Pancreas (tissue), 10 donors: ENCODE data around the gene RAE1. TPM values are rescaled to one million over a fixed set of nuclear protein-coding genes. Genes with fewer than 3 reads are reported as not detected.
"Not testable (repeated sequence)": the region's sequence is repeated elsewhere in the genome, so short reads cannot be mapped to it uniquely, and the experiment has no call there.

Source experiments
- ATAC-seq, 4 donors: fragments of 200-7000 bp; cut with Tn5 transposase; one replicate each; pipeline versions ENCODE4 v1.8.0 to v1.9.1; 2020; ENCODE audit warnings: mild to moderate bottlenecking in 4 of 4, moderate library complexity in 4 of 4
- DNase-seq, 6 donors: peaks; one replicate each; pipeline ENCODE4 v3.0.0-alpha.2; 2020
- FAIRE-seq: peaks from 2 replicates; lab custom pipeline; 2012; peaks lifted over from hg19 to GRCh38; lab: Jason Lieb, UNC
- H3K27ac ChIP-seq, 4 donors: fragments of 200-600 bp; sonication (generic); 1 replicate in 3 of 4; 2 replicates in 1 of 4; pipeline versions ENCODE4 v1.5.0 to v1.8.0; 2020
- H3K27me3 ChIP-seq, 4 donors: fragments of 200-600 bp; one replicate each; pipeline ENCODE4 v1.8.0; 2021
- H3K36me3 ChIP-seq, 3 donors: fragments of 200-600 bp; sonication (generic) in 1 of 3; one replicate each; pipeline versions ENCODE4 v1.5.0 to v1.8.0; 2020 to 2021
- H3K4me1 ChIP-seq, 3 donors: fragments of 200-600 bp; one replicate each; pipeline ENCODE4 v1.8.0; 2021
- H3K4me3 ChIP-seq, 4 donors: fragments of 200-600 bp; sonication (generic) in 2 of 4; one replicate each; pipeline versions ENCODE4 v1.5.0 to v1.8.0; 2020 to 2021
- H3K9me3 ChIP-seq, 4 donors: fragments of 200-600 bp; one replicate each; pipeline ENCODE4 v1.8.0; 2021
- whole genome bisulfite sequencing, 2 donors: extraction: QIAGEN DNeasy Blood & Tissue Kit; methylation state at CpG; one replicate each; pipeline ENCODE4 v1.1.7; 2013; 5-methylcytosine and 5-hydroxymethylcytosine counted together
- intact Hi-C, 3 donors: fragments of 100-400 bp; cut with DNase I; formaldehyde crosslinking; loops; one replicate each; pipeline versions ENCODE4 v1.11.1 to v1.14.2; 2022
- polyA plus RNA-seq, 2 donors: library from polyadenylated mRNA; stranded (reverse); fragments of 200-250 nt; gene quantifications; one replicate each; pipeline ENCODE4 v1.2.3, GENCODE V29; 2013
- total RNA-seq, 6 donors: library from RNA; stranded (reverse); fragmentation: NEBNext Ultra II Directional in 4 of 6; extraction: Animal tissue kit (Norgen Biotek cat#: 25700) in 4 of 6; gene quantifications; one replicate each; pipeline versions ENCODE4 v1.2.1 to v1.2.4, GENCODE V29; 2021 to 2023
- TF ChIP-seq, protein P1 (sequence below), 4 donors: fragments of 200-600 bp; sonication (generic) in 3 of 4; IDR thresholded peaks; one replicate each; pipeline versions ENCODE4 v1.5.0 to v1.8.0; 2021; ENCODE audit warnings: antibody characterized with exemption in 4 of 4
- donor health status: healthy with polysubstance abuse.
- donor health status: DM: no; HTN: no; CAD: no; lungs with moderate emphysema.
- donor health status: DM: no; HTN: no; CAD: no.
- donor health status: control.
- donor health status: control.
- donor health status: Bipolar disorder and iron deficiency.
- donor health status: DM: yes; HTN: yes; CAD: no.
- donor health status: DM: no; HTN: no; CAD: no.
- donor health status: DM: no; HTN: no; CAD: no.
- donor health status: DM: yes; HTN: yes; CAD: no.

Gene RAE1
- total and polyA plus RNA-seq, 8 donors = 4.3 to 13.5 (median 6.6) TPM

DNA sequence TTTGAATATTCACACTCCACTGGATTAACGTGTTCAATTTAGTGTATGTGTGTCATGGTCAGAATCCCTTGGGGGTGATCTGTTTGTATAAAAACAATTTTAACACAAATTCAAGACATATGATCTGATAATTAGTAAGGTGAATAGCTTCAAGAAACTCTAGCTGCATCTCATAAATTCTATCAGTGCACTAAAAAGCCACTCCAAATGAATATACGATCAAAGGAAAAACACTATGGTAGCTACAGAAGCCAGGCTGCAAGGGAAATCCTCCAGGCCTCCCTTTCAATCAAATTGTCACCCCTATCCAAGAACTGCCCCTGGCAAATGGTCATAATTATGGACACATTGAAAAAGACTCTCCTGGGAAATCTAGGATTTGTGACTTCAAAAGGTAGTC, 9.4 kb upstream of the RAE1 start:
- TF ChIP-seq, protein P1, sequence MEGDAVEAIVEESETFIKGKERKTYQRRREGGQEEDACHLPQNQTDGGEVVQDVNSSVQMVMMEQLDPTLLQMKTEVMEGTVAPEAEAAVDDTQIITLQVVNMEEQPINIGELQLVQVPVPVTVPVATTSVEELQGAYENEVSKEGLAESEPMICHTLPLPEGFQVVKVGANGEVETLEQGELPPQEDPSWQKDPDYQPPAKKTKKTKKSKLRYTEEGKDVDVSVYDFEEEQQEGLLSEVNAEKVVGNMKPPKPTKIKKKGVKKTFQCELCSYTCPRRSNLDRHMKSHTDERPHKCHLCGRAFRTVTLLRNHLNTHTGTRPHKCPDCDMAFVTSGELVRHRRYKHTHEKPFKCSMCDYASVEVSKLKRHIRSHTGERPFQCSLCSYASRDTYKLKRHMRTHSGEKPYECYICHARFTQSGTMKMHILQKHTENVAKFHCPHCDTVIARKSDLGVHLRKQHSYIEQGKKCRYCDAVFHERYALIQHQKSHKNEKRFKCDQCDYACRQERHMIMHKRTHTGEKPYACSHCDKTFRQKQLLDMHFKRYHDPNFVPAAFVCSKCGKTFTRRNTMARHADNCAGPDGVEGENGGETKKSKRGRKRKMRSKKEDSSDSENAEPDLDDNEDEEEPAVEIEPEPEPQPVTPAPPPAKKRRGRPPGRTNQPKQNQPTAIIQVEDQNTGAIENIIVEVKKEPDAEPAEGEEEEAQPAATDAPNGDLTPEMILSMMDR (IDR thresholded peaks at IDR 0.05) = no peak

DNA sequence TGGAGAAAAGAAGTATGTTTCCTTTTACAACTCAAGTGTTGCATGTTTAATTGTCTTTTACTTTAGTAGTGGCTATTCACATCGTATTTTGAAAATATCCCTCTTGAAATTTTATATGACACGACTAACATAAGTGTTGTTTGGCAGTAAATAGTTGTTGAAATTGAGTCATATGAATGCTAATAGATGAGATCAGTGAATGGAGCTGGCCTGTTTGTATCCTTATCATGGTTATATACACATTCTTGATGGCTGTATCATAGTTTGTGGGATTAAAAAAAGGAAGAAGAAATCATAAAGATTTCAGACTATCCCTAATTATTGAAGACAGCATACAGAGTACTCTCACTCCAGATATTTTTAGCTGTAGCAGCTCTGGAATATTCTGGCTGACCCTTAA, 8.2 kb upstream of the RAE1 start:
- ATAC-seq = no peak
- no peak overlapping the region for H3K4me3 ChIP-seq
- WGBS, 2 donors = 24 to 29% methylated on average over 2 of the region's 2 CpGs

More for the DNA sequence above, 9.4 kb upstream of the RAE1 start:
- 51 to 69% methylated on average over 2 of the region's 2 CpGs for WGBS, 2 donors
- Histone ChIP-seq H3K36me3 (no peaks in the 10 kb centered on the region), H3K4me3 (no peak overlapping the region), H3K27me3 (peaks cover 0 to 6% (median 2%) of the 10 kb centered on the region in 4 donors), H3K27ac (no peak overlapping the region), H3K4me1 (no peaks in the 10 kb centered on the region), H3K9me3 (no peaks in the 10 kb centered on the region)
- intact Hi-C loops = no loop called here
- ATAC-seq = no peak
- DNase-seq = no peak
- FAIRE-seq = no peak

GRCh38 chr20:57346477-57346876, 4.6 kb upstream of the RAE1 start:
- peaks cover 0 to 6% (median 0%) of the 10 kb centered on the region in 4 donors for H3K27me3 ChIP-seq
- ATAC-seq (peak; percentile 41 to 81 (median 64)), FAIRE-seq (peak; percentile 96), DNase-seq (peak; percentile 40 to 86 (median 67))
- H3K4me1 ChIP-seq = no peaks in the 10 kb centered on the region
- no peak overlapping the region for H3K27ac ChIP-seq
- intact Hi-C loops = loop anchor here in 2 of 3 donors (5.0 kb wide), 2 partner anchors 254 to 259 kb away; no protein-coding TSS in a partner anchor
- no peak overlapping the region for H3K4me3 ChIP-seq
- TF ChIP-seq, protein P1 (IDR thresholded peaks at IDR 0.05) = peak; percentile 37 to 65 (median 50)
- no peaks in the 10 kb centered on the region for H3K9me3 ChIP-seq
- WGBS, 2 donors = 0 to 1% methylated on average over 4 of the region's 4 CpGs
- no peaks in the 10 kb centered on the region for H3K36me3 ChIP-seq

More for the DNA sequence above, 8.2 kb upstream of the RAE1 start:
- no peaks in the 10 kb centered on the region for H3K4me1 ChIP-seq
- DNase-seq (no peak), FAIRE-seq (no peak)
- no peak overlapping the region for H3K27ac ChIP-seq
- TF ChIP-seq, protein P1 (IDR thresholded peaks at IDR 0.05) = no peak
- no peaks in the 10 kb centered on the region for H3K9me3 ChIP-seq
- peaks cover 0 to 6% (median 1%) of the 10 kb centered on the region in 4 donors for H3K27me3 ChIP-seq
- intact Hi-C loops = no loop called here
- H3K36me3 ChIP-seq = no peaks in the 10 kb centered on the region

DNA sequence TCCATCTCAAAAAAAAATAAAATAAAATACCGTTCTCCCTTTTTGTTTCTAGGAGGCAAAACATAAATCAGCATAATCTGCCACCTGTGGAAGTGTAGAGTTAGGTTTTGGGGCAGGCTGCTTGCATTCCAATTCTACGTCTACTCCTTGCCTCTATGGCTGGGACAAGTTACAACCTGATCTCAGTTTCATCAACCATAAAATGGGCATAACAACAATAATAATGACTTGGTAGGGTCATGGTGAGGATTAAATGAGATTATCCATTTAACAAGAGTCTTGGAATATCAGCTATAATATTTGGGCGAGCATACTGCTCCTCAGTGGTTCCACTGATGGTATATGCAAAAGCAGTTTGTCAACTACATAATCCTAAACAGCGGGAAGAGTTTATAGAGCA, 3.7 kb upstream of the RAE1 start:
- no peak overlapping the region for H3K27ac ChIP-seq
- TF ChIP-seq, protein P1 (IDR thresholded peaks at IDR 0.05) = no peak
- no peaks in the 10 kb centered on the region for H3K9me3 ChIP-seq
- peaks cover 0 to 6% (median 0%) of the 10 kb centered on the region in 4 donors for H3K27me3 ChIP-seq
- intact Hi-C loops = loop anchor here in 2 of 3 donors (5.0 kb wide), 2 partner anchors 255 to 260 kb away; no protein-coding TSS in a partner anchor
- no peak for FAIRE-seq
- DNase-seq = no peak
- H3K4me1 ChIP-seq = peaks cover 0 to 7% (median 0%) of the 10 kb centered on the region in 3 donors
- H3K36me3 ChIP-seq = no peaks in the 10 kb centered on the region
- H3K4me3 ChIP-seq = no peak overlapping the region
- 52 to 67% methylated on average over 4 of the region's 4 CpGs for WGBS, 2 donors
- ATAC-seq = no peak

DNA sequence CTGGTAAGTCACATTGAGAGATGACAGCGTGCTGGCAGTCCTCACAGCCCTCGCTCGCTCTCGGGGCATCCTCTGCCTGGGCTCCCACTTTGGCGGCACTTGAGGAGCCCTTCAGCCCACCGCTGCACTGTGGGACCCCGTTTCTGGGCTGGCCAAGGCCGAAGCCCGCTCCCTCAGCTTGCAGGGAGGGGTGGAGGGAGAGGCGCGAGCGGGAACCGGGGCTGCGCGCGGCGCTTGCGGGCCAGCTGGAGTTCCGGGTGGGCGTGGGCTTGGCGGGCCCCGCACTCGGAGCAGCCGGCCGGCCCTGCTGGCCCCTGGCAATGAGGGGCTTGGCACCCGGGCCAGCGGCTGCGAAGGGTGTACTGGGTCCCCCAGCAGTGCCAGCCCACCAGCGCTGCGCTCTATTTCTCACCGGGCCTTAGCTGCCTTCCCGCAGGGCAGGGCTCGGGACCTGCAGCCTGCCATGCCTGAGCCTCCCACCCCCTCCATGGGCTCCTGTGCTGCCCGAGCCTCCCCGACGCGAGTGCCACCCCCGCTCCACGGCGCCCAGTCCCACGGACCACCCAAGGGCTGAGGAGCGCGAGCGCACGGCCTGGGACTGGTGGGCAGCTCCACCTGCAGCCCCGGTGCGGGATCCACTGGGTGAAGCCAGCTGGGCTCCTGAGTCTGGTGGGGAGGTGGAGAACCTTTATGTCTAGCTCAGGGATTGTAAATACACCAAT, 2.7 kb upstream of the RAE1 start:
- intact Hi-C loops = loop anchor here in 2 of 3 donors (5.0 kb wide), 2 partner anchors 256 to 261 kb away; no protein-coding TSS in a partner anchor
- not testable (repeated sequence) for H3K36me3 ChIP-seq, H3K4me1 ChIP-seq, ATAC-seq, H3K9me3 ChIP-seq, H3K27me3 ChIP-seq, H3K27ac ChIP-seq, H3K4me3 ChIP-seq, FAIRE-seq
- peak in 1 of 6 donors; percentile 46 for DNase-seq
- WGBS, 2 donors = 61 to 64% methylated on average over 36 to 47 of the region's 47 CpGs

DNA sequence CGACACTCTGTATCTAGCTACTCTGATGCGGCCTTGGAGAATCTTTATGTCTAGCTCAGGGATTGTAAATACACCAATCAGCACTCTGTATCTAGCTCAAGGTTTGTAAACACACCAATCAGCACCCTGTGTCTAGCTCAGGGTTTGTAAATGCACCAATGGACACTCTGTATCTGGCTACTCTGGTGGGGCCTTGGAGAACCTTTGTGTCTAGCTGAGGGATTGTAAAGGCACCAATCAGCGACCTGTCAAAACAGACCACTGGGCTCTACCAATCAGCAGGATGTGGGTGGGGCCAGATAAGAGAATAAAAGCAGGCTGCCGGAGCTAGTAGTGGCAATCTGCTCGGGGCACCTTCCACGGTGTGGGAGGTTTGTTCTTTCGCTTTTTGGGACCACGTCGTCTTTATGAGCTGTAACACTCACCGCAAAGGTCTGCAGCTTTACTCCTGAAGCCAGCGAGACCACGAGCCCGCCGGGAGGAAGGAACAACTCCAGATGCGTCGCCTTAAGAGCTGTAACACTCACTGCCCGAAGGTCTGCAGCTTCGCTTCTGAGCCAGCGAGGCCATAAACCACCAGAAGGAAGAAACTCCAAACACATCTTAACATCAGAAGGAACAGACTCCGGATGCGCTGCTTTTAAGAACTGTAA, 2.0 kb upstream of the RAE1 start:
- intact Hi-C loops = loop anchor here in 2 of 3 donors (5.0 kb wide), 2 partner anchors 257 to 262 kb away; no protein-coding TSS in a partner anchor
- H3K36me3 ChIP-seq, H3K27me3 ChIP-seq, H3K9me3 ChIP-seq, ATAC-seq, H3K4me1 ChIP-seq, FAIRE-seq, H3K27ac ChIP-seq, H3K4me3 ChIP-seq, DNase-seq: not testable (repeated sequence)
- whole genome bisulfite sequencing, 2 donors = 79 to 85% methylated on average over 21 of the region's 21 CpGs
